ENCODE measurements around the gene COL5A1.
A peak's percentile ranks its signal among the peaks of the same experiment; 100 is the strongest.

The COL5A1 gene

GRCh38 chr9:134607971-134608370 lies 33.6 kb upstream of the COL5A1 start:
- no peak for DNase-seq

- DNase-seq = peak; percentile 55
These were observed 30.6 kb upstream of the COL5A1 start for GRCh38 chr9:134611046-134611445.

- no peak for DNase-seq
These were observed 29.3 kb upstream of the COL5A1 start for GRCh38 chr9:134612309-134612708.

GRCh38 chr9:134612715-134613114 lies 28.9 kb upstream of the COL5A1 start:
- DNase-seq = no peak

GRCh38 chr9:134614256-134614655 lies 27.3 kb upstream of the COL5A1 start:
- DNase-seq = no peak

- no peak for DNase-seq
These were observed 25.3 kb upstream of the COL5A1 start for GRCh38 chr9:134616341-134616740.

- no peak for DNase-seq
These were observed 24.4 kb upstream of the COL5A1 start for GRCh38 chr9:134617246-134617645.

GRCh38 chr9:134617836-134618162 lies 23.8 kb upstream of the COL5A1 start:
- DNase-seq = no peak

GRCh38 chr9:134618163-134618832 lies 23.3 kb upstream of the COL5A1 start:
- DNase-seq = no peak

- DNase-seq = no peak
These were observed 22.7 kb upstream of the COL5A1 start for GRCh38 chr9:134618833-134619447.

- no peak for DNase-seq
These were observed 22.1 kb upstream of the COL5A1 start for GRCh38 chr9:134619448-134619982.

- no peak for DNase-seq
These were observed 21.5 kb upstream of the COL5A1 start for GRCh38 chr9:134619983-134620661.

GRCh38 chr9:134620751-134621557 lies 20.6 kb upstream of the COL5A1 start:
- no peak for DNase-seq

GRCh38 chr9:134621558-134622110 lies 20.0 kb upstream of the COL5A1 start:
- DNase-seq = no peak

- DNase-seq = no peak
These were observed 18.7 kb upstream of the COL5A1 start for GRCh38 chr9:134622896-134623257.

GRCh38 chr9:134623258-134624066 lies 18.1 kb upstream of the COL5A1 start:
- no peak for DNase-seq

- DNase-seq = no peak
These were observed 17.4 kb upstream of the COL5A1 start for GRCh38 chr9:134624137-134624591.

- no peak for DNase-seq
These were observed 16.9 kb upstream of the COL5A1 start for GRCh38 chr9:134624621-134625181.

GRCh38 chr9:134625361-134626068 lies 16.1 kb upstream of the COL5A1 start:
- DNase-seq = no peak

GRCh38 chr9:134626069-134626423 lies 15.6 kb upstream of the COL5A1 start:
- no peak for DNase-seq
